BJ (cell line): ENCODE data around the gene HOMER1. TPM values are rescaled to one million over a fixed set of nuclear protein-coding genes. Genes with fewer than 3 reads are reported as not detected.
"Not testable (repeated sequence)": the region's sequence is repeated elsewhere in the genome, so short reads cannot be mapped to it uniquely, and the experiment has no call there.

Experiments
- CTCF ChIA-PET: fragments of 350-600 bp; formaldehyde crosslinking; extraction: SDS; loops from one replicate; lab custom pipeline; 2021; ENCODE audit warnings: antibody characterized with exemption, inconsistent platforms; lab: Yijun Ruan, JAX
- POLR2A ChIA-PET: fragments of 300-600 bp; sonication (Branson Sonifier 250); formaldehyde crosslinking; extraction: SDS; loops from one replicate; lab custom pipeline; 2021; ENCODE audit warnings: antibody characterized with exemption; lab: Charles Lee
- DNase-seq: peaks from one replicate; pipeline ENCODE4 v3.0.0-alpha.2; 2011; ENCODE audit warnings: low read depth
- H3K27me3 ChIP-seq: 2 replicates; pipeline ENCODE4 v1.6.0; 2011; ENCODE audit warnings: low read length; ENCODE audit not compliant: control insufficient read depth, insufficient read depth
- H3K36me3 ChIP-seq: 2 replicates; pipeline ENCODE4 v1.5.1; 2011; ENCODE audit warnings: low read length; ENCODE audit not compliant: control insufficient read depth, insufficient read depth
- H3K4me3 ChIP-seq: 2 replicates; pipeline ENCODE4 v1.5.1; 2011; ENCODE audit warnings: low read depth, mild to moderate bottlenecking, control low read depth, low read length
- CTCF ChIP-seq: IDR thresholded peaks from 2 replicates; pipeline ENCODE4 v1.5.1; 2011; ENCODE audit warnings: low read depth, mild to moderate bottlenecking, control low read depth, inconsistent platforms, low read length, moderate library complexity; ENCODE audit not compliant: insufficient read depth
- polyA plus RNA-seq: library from polyadenylated mRNA; depleted of rRNA; stranded (reverse); fragments of >200 nt; gene quantifications from 2 replicates; pipeline ENCODE4 v1.2.3, GENCODE V29; 2011

Gene HOMER1
- polyA plus RNA-seq, 1 experiment, result 1.2 TPM

- no peak overlapping the region for H3K4me3 ChIP-seq
- H3K36me3 ChIP-seq, result no peaks in the 10 kb centered on the region
- TF ChIP-seq CTCF, result no peak
- no peak for DNase-seq
- POLR2A ChIA-PET, result no interaction called here
- CTCF ChIA-PET, result no interaction called here
- H3K27me3 ChIP-seq, result no peaks in the 10 kb centered on the region
These were observed 118.6 kb downstream of the HOMER1 start for GRCh38 chr5:79395296-79395695.

- H3K36me3 ChIP-seq, result no peaks in the 10 kb centered on the region
- H3K27me3 ChIP-seq, result no peaks in the 10 kb centered on the region
- ChIA-PET POLR2A (no interaction called here), CTCF (no interaction called here)
- no peak for DNase-seq
- no peak overlapping the region for H3K4me3 ChIP-seq
- TF ChIP-seq CTCF, result no peak
These were observed 121.2 kb downstream of the HOMER1 start for GRCh38 chr5:79392776-79393175.

GRCh38 chr5:79386679-79387078 lies 127.3 kb downstream of the HOMER1 start:
- ChIA-PET CTCF (no interaction called here), POLR2A (no interaction called here)
- H3K4me3 ChIP-seq, result no peak overlapping the region
- H3K36me3 ChIP-seq, result no peaks in the 10 kb centered on the region
- DNase-seq, result no peak
- no peak for TF ChIP-seq CTCF
- no peaks in the 10 kb centered on the region for H3K27me3 ChIP-seq

GRCh38 chr5:79385126-79385525 lies 128.8 kb downstream of the HOMER1 start:
- DNase-seq, CTCF ChIA-PET: not testable (repeated sequence)
- POLR2A ChIA-PET, result interaction anchor here (0.6 kb wide), 1 partner anchor 25 kb away, joined by 10 read pairs; no protein-coding TSS in a partner anchor

GRCh38 chr5:79378510-79379186 lies 135.3 kb downstream of the HOMER1 start:
- no peak for TF ChIP-seq CTCF
- CTCF ChIA-PET, result no interaction called here
- DNase-seq, result no peak

More at GRCh38 chr5:79385126-79385525, 128.8 kb downstream of the HOMER1 start:
- not testable (repeated sequence) for H3K4me3 ChIP-seq, H3K36me3 ChIP-seq, H3K27me3 ChIP-seq

GRCh38 chr5:79357398-79357797 lies 156.5 kb downstream of the HOMER1 start:
- Histone ChIP-seq H3K36me3 (no peaks in the 10 kb centered on the region), H3K4me3 (no peak overlapping the region), H3K27me3 (no peaks in the 10 kb centered on the region)
- no peak for TF ChIP-seq CTCF
- POLR2A ChIA-PET, result no interaction called here
- DNase-seq, result no peak
- CTCF ChIA-PET, result interaction anchor here (1.1 kb wide), 1 partner anchor 136 kb away, joined by 3 read pairs; no protein-coding TSS in a partner anchor

More at GRCh38 chr5:79378510-79379186, 135.3 kb downstream of the HOMER1 start:
- POLR2A ChIA-PET, result no interaction called here
- H3K36me3 ChIP-seq, result no peaks in the 10 kb centered on the region; the same call in 1 of the 2 replicates
- H3K4me3 ChIP-seq, result no peak overlapping the region
- no peaks in the 10 kb centered on the region for H3K27me3 ChIP-seq
